ENCODE measurements around the gene SMYD3.

DNA sequence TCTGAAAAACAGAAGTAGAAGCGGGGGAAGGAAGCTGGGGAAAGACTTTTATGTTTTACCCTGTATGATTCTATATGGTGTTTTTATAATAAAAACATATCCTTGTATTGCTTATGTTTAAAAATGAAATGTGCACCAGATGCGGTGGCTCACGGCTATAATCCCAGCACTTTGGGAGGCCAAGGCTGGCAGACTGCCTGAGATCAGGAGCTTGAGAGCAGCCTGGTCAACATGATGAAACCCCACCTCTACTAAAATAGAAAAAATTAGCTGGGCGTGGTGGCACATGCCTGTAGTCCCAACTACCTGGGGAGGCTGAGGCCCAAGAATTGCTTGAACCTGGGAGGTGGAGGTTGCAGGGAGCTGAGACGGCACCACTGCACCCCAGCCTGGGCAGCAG lies 155.4 kb downstream of the SMYD3 start:
- TF ChIP-seq, protein P1, sequence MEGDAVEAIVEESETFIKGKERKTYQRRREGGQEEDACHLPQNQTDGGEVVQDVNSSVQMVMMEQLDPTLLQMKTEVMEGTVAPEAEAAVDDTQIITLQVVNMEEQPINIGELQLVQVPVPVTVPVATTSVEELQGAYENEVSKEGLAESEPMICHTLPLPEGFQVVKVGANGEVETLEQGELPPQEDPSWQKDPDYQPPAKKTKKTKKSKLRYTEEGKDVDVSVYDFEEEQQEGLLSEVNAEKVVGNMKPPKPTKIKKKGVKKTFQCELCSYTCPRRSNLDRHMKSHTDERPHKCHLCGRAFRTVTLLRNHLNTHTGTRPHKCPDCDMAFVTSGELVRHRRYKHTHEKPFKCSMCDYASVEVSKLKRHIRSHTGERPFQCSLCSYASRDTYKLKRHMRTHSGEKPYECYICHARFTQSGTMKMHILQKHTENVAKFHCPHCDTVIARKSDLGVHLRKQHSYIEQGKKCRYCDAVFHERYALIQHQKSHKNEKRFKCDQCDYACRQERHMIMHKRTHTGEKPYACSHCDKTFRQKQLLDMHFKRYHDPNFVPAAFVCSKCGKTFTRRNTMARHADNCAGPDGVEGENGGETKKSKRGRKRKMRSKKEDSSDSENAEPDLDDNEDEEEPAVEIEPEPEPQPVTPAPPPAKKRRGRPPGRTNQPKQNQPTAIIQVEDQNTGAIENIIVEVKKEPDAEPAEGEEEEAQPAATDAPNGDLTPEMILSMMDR (IDR thresholded peaks at IDR 0.05): no peak
- TF ChIP-seq EZH2 (IDR thresholded peaks at IDR 0.05; ENCODE audit: borderline replicate concordance, insufficient read depth, low read depth, low read length, poor library complexity, severe bottlenecking): no peak
